GM12878 (cell line): ENCODE measurements around the gene PIGU. TPM values are rescaled to one million over a fixed set of nuclear protein-coding genes. Genes with fewer than 3 reads are reported as not detected.

ENCODE experiments used
- ATAC-seq: fragments of 200-7000 bp; cut with Tn5 transposase; 3 replicates; pipeline ENCODE4 v1.9.1; 2020; ENCODE audit warnings: mild to moderate bottlenecking, moderate library complexity
- BruUV-seq: library from RNA; stranded (reverse); fragments of 400-500 nt; replicated peaks from 2 replicates; lab custom pipeline; 2021; lab: Mats Ljungman, UMichigan
- CTCF ChIA-PET: fragments of 300-600 bp; sonication (Branson Sonifier 250); formaldehyde crosslinking; extraction: SDS; loops from one replicate; lab custom pipeline; 2021; ENCODE audit warnings: inconsistent platforms; lab: Yijun Ruan, JAX
- POLR2A ChIA-PET: fragments of 350-600 bp; formaldehyde crosslinking; extraction: SDS; loops from one replicate; lab custom pipeline; 2021; ENCODE audit warnings: inconsistent platforms; lab: Charles Lee
- RAD21 ChIA-PET: fragments of 300-600 bp; sonication (Branson Sonifier 250); formaldehyde crosslinking; loops from one replicate; lab custom pipeline; 2023; ENCODE audit warnings: antibody characterized with exemption; ENCODE audit not compliant: unreplicated experiment; lab: Charles Lee
- SMC1A ChIA-PET: fragments of 300-600 bp; sonication (Branson Sonifier 250); formaldehyde crosslinking; loops from one replicate; lab custom pipeline; 2023; ENCODE audit not compliant: unreplicated experiment, uncharacterized antibody; lab: Charles Lee
- DNase-seq: peaks from one replicate; pipeline ENCODE4 v3.0.0-alpha.2; 2011; ENCODE audit warnings: low read depth, low spot score
- FAIRE-seq: peaks from 3 replicates; lab custom pipeline; 2011; peaks lifted over from hg19 to GRCh38; lab: Jason Lieb, UNC
- H2AFZ ChIP-seq: 2 replicates; pipeline ENCODE4 v1.6.0; 2011; ENCODE audit warnings: low read depth, low read length, control low read depth; ENCODE audit not compliant: control insufficient read depth
- H3K27ac ChIP-seq: 2 replicates; pipeline ENCODE4 v1.5.1; 2011; ENCODE audit warnings: control low read depth; ENCODE audit not compliant: control insufficient read depth, insufficient read depth
- H3K27me3 ChIP-seq, 2 experiments: replicated peaks in 1 of 2; 2 replicates each; pipeline versions ENCODE4 v1.6.0 to v1.6.1; 2011; ENCODE audit warnings: low read length in 1 of 2; ENCODE audit not compliant: control insufficient read depth in 2 of 2, insufficient read depth in 2 of 2
- H3K36me3 ChIP-seq, 2 experiments: 2 replicates each; pipeline ENCODE4 v1.5.1; 2011; ENCODE audit warnings: low read length in 1 of 2; ENCODE audit not compliant: control insufficient read depth in 2 of 2, insufficient read depth in 2 of 2
- H3K4me1 ChIP-seq: 2 replicates; pipeline ENCODE4 v1.6.1; 2011; ENCODE audit warnings: mild to moderate bottlenecking, low read length, moderate library complexity, mixed read lengths; ENCODE audit not compliant: control insufficient read depth, insufficient read depth
- H3K4me2 ChIP-seq: 2 replicates; pipeline ENCODE4 v1.6.0; 2011; ENCODE audit warnings: control low read depth; ENCODE audit not compliant: control insufficient read depth, insufficient read depth
- H3K4me3 ChIP-seq: fragments of 200-600 bp; sonication (generic); 2 replicates; pipeline ENCODE4 v1.5.1; 2016
- H3K79me2 ChIP-seq: 2 replicates; pipeline ENCODE4 v1.6.0; 2011; ENCODE audit warnings: low read length; ENCODE audit not compliant: control insufficient read depth, insufficient read depth
- H3K9ac ChIP-seq: 2 replicates; pipeline ENCODE4 v1.8.0; 2011; ENCODE audit warnings: low read length, control low read depth, mixed read lengths; ENCODE audit not compliant: control insufficient read depth, insufficient read depth
- H3K9me3 ChIP-seq: replicated peaks from 3 replicates; pipeline ENCODE4 v1.5.1; 2011; ENCODE audit warnings: mild to moderate bottlenecking, low read length; ENCODE audit not compliant: control insufficient read depth, insufficient read depth
- H4K20me1 ChIP-seq: 2 replicates; pipeline ENCODE4 v1.6.0; 2011; ENCODE audit not compliant: control insufficient read depth, insufficient read depth
- ATF7 ChIP-seq: fragments of 450-650 bp; IDR thresholded peaks from 2 replicates; pipeline ENCODE4 v1.6.1; 2016; ENCODE audit warnings: low read depth, mild to moderate bottlenecking
- BHLHE40 ChIP-seq, 2 experiments: fragments of 450-650 bp in 1 of 2; IDR thresholded peaks; 2 replicates each; pipeline ENCODE4 v1.6.1; 2011 to 2017; ENCODE audit warnings: low read depth in 2 of 2, borderline replicate concordance in 1 of 2, improper control_type of control experiment in 1 of 2, low read length in 1 of 2, mild to moderate bottlenecking in 1 of 2
- CBFB ChIP-seq: IDR thresholded peaks from 2 replicates; pipeline ENCODE4 v1.6.1; 2016; ENCODE audit warnings: antibody characterized with exemption, low read depth
- CEBPB ChIP-seq, 2 experiments: fragments of 150-350 bp in 1 of 2; IDR thresholded peaks; 2 replicates each; pipeline ENCODE4 v1.6.1; 2012 to 2014; ENCODE audit warnings: low read depth in 2 of 2, low read length in 2 of 2, borderline replicate concordance in 1 of 2, inconsistent platforms in 1 of 2
- CHD4 ChIP-seq: fragments of 200-600 bp; sonication (generic); IDR thresholded peaks from 2 replicates; pipeline ENCODE4 v1.6.1; 2016; ENCODE audit warnings: mild to moderate bottlenecking
- ETV6 ChIP-seq, 2 experiments: fragments of 450-650 bp in 1 of 2; IDR thresholded peaks in 1 of 2; conservative IDR thresholded peaks in 1 of 2; 2 replicates each; pipeline ENCODE4 v1.6.1; 2014; ENCODE audit warnings: antibody characterized with exemption in 1 of 2, borderline replicate concordance in 1 of 2, low read depth in 1 of 2, mild to moderate bottlenecking in 1 of 2, moderate library complexity in 1 of 2
- IRF4 ChIP-seq: IDR thresholded peaks from 2 replicates; pipeline ENCODE4 v1.6.1; 2011; ENCODE audit warnings: low read depth, low read length
- JUND ChIP-seq: IDR thresholded peaks from 2 replicates; pipeline ENCODE4 v1.6.1; 2012; ENCODE audit warnings: low read depth, mild to moderate bottlenecking, low read length, improper control_type of control experiment, moderate library complexity
- KLF5 ChIP-seq: fragments of 450-650 bp; IDR thresholded peaks from 2 replicates; pipeline ENCODE4 v1.6.1; 2014; ENCODE audit warnings: mild to moderate bottlenecking; ENCODE audit not compliant: partially characterized antibody
- PAX5 ChIP-seq: IDR thresholded peaks from 2 replicates; pipeline ENCODE4 v1.6.1; 2011; ENCODE audit warnings: low read depth, low read length, borderline replicate concordance
- POLR2AphosphoS2 ChIP-seq: IDR thresholded peaks from 2 replicates; pipeline ENCODE4 v1.6.1; 2011; ENCODE audit warnings: low read depth, mild to moderate bottlenecking, low read length, improper control_type of control experiment, moderate library complexity
- RELA ChIP-seq: fragments of 450-650 bp; IDR thresholded peaks from 2 replicates; pipeline ENCODE4 v1.8.0; 2014; ENCODE audit warnings: borderline replicate concordance; ENCODE audit not compliant: partially characterized antibody
- SMAD1 ChIP-seq: fragments of 450-650 bp; IDR thresholded peaks from 2 replicates; pipeline ENCODE4 v1.6.1; 2018; ENCODE audit warnings: mild to moderate bottlenecking, low read depth; ENCODE audit not compliant: partially characterized antibody
- ZNF24 ChIP-seq: fragments of 450-650 bp; IDR thresholded peaks from 2 replicates; pipeline ENCODE4 v1.6.1; 2017; ENCODE audit warnings: antibody characterized with exemption, mild to moderate bottlenecking
- WGBS: methylation state at CpG from one replicate; pipeline ENCODE4 v1.1.6; 2016; ENCODE audit warnings: low lambda C conversion rate; ENCODE audit not compliant: insufficient replicate concordance, insufficient coverage; ENCODE audit errors: missing lambda C conversion rate; 5-methylcytosine and 5-hydroxymethylcytosine counted together
- in situ Hi-C: fragments of 300-500 bp; cut with MboI; formaldehyde crosslinking; loops from 9 replicates; pipeline ENCODE4 v1.14.3; 2018; ENCODE audit warnings: mixed read lengths
- intact Hi-C: fragments of 100-400 bp; cut with micrococcal nuclease; formaldehyde crosslinking; loops from one replicate; pipeline ENCODE4 v1.14.2; 2022; ENCODE audit not compliant: unreplicated experiment
- polyA plus RNA-seq, 11 experiments: library from polyadenylated mRNA; depleted of rRNA in 4 of 11; unstranded in 6 of 11; stranded (reverse) in 5 of 11; fragments of >200 nt; fragmentation: Nextera tagmentation in 4 of 11; fragmentation: Illumina TruSeq in 1 of 11; extraction: Ambion mirVana in 4 of 11; extraction: Trizol in 1 of 11; gene quantifications; 1 replicate in 1 of 11; 2 replicates in 10 of 11; pipeline versions ENCODE4 v1.2.1 to v1.2.3, GENCODE V29; 2011 to 2016; ENCODE audit warnings: inconsistent platforms in 2 of 11, missing spikeins in 2 of 11, low read depth in 1 of 11
- total RNA-seq, 4 experiments: library from RNA; depleted of rRNA in 3 of 4; stranded (reverse); fragments of >200 nt in 3 of 4; fragmentation: Illumina TruSeq in 1 of 4; extraction: Trizol in 1 of 4; gene quantifications; 2 replicates each; pipeline versions ENCODE4 v1.2.1 to v1.2.3, GENCODE V29; 2013 to 2021
- TF ChIP-seq, protein P1 (sequence below): fragments of 450-650 bp; IDR thresholded peaks from 2 replicates; pipeline ENCODE4 v1.6.1; 2017; ENCODE audit warnings: mild to moderate bottlenecking, moderate library complexity

The PIGU gene
- total and polyA plus RNA-seq, 10 of the 15 experiments (the other 5 are each of a cell fraction or from before 2014, with no cell fraction given), result 4.1 to 88.2 (median 25.0) TPM

DNA sequence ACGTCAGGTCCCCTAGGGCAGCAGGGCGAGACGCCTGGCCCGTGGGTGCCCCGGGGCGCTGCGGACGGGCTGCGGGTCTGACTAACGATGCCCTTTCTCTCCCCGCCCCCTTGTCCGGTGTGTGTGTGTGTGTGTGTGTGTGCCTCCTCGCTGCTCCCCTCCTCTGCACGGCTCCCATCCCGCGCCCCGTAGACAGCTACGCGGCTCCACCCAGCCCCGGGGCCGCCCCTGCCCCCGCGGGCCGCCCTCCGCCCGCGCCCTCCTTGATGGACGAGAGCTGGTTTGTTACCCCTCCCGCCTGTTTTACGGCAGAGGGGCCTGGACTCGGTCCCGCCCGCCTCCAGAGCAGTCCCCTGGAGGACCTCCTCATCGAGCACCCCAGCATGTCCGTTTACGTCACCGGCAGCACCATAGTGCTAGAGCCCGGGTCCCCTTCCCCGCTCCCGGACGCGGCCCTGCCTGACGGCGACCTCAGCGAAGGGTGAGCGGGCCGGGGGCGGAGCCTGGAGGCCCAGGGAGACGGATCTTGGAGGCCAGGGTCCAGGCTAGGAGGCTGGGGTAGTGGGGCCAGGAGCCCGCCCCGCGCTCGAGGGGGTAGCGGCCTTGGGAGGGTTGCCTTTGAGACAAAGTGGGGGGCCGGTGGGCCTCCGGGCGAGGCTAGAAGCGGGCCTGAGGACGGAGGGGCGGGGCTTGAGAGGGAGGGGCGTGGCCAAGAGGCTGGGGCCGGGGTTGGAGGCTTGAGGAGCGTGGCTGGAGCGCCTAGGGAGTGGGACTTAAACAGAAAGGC, 32.3 kb upstream of the PIGU start:
- under 1% methylated on average over 46 of the region's 64 CpGs for WGBS
- POLR2A ChIA-PET, result interaction anchor here (0.5 to 2.2 kb wide), 5 partner anchors 11 to 61 kb away, joined by 3 to 14 read pairs (median 5); no protein-coding TSS in a partner anchor
- Histone ChIP-seq H3K79me2 (peaks cover 4% of the 10 kb centered on the region), H3K9ac (peak overlapping the region; percentile 74), H3K4me3 (peak overlapping the region; percentile 91), H4K20me1 (no peaks in the 10 kb centered on the region), H3K4me2 (peak overlapping the region; percentile 65), H3K9me3 (no peaks in the 10 kb centered on the region), H3K36me3 (no peaks in the 10 kb centered on the region; a peak in 2 of 4 replicates), H3K27ac (peak overlapping the region; percentile 86), H3K27me3 (no peaks in the 10 kb centered on the region), H2AFZ (peak overlapping the region; percentile 88), H3K4me1 (peaks cover 26% of the 10 kb centered on the region)
- RAD21 ChIA-PET, result interaction anchor here (0.6 to 7.0 kb wide), 11 partner anchors 10 to 406 kb away, joined by 3 to 112 read pairs (median 9); partner anchors contain the start of genes AHCY, DYNLRB1 and PIGU
- CTCF ChIA-PET, result interaction anchor here (0.7 to 10.2 kb wide), 11 partner anchors 11 to 396 kb away, joined by 3 to 118 read pairs (median 8); partner anchors contain the start of gene DYNLRB1
- SMC1A ChIA-PET, result interaction anchor here (1.0 to 13.1 kb wide), 4 partner anchors 11 to 171 kb away, joined by 3 to 146 read pairs (median 37); no protein-coding TSS in a partner anchor
- intact Hi-C loops, result loop anchor here (5.0 kb wide), 1 partner anchor 397 kb away; no protein-coding TSS in a partner anchor
- peak; percentile 55 for DNase-seq
- ATAC-seq, result peak; percentile 75
- in situ Hi-C loops, result no loop called here
- FAIRE-seq, result no peak
- no TSS peak for BruUV-seq
- TF ChIP-seq CEBPB (IDR thresholded peaks at IDR 0.05; ENCODE audit: borderline replicate concordance in 1 of 2, low read depth in 2 of 2, low read length in 2 of 2) (0 out of 4 replicates have a peak, but pooled peaks of 1 of the 2 experiments have one; percentile 5), KLF5 (no peak), BHLHE40 (IDR thresholded peaks at IDR 0.05; ENCODE audit: borderline replicate concordance in 1 of 2, low read depth in 2 of 2, low read length in 1 of 2) (peak; percentile 47 to 60; a peak in 2 of 4 replicates), IRF4 (no peak), ZNF24 (no peak), PAX5 (no peak; the same call in 1 of the 2 replicates), ETV6 (conservative IDR thresholded peaks at IDR 0.05 in 1 of 2, IDR thresholded peaks at IDR 0.05 in 1 of 2; ENCODE audit: borderline replicate concordance in 1 of 2, low read depth in 1 of 2) (no peak), JUND (0 out of 2 replicates have a peak, but pooled peaks have one; percentile 6), POLR2AphosphoS2 (peak; percentile 54; the same call in 1 of the 2 replicates), CHD4 (no peak), CBFB (no peak), RELA (no peak), ATF7 (peak; percentile 36), SMAD1 (no peak)
- TF ChIP-seq, protein P1, sequence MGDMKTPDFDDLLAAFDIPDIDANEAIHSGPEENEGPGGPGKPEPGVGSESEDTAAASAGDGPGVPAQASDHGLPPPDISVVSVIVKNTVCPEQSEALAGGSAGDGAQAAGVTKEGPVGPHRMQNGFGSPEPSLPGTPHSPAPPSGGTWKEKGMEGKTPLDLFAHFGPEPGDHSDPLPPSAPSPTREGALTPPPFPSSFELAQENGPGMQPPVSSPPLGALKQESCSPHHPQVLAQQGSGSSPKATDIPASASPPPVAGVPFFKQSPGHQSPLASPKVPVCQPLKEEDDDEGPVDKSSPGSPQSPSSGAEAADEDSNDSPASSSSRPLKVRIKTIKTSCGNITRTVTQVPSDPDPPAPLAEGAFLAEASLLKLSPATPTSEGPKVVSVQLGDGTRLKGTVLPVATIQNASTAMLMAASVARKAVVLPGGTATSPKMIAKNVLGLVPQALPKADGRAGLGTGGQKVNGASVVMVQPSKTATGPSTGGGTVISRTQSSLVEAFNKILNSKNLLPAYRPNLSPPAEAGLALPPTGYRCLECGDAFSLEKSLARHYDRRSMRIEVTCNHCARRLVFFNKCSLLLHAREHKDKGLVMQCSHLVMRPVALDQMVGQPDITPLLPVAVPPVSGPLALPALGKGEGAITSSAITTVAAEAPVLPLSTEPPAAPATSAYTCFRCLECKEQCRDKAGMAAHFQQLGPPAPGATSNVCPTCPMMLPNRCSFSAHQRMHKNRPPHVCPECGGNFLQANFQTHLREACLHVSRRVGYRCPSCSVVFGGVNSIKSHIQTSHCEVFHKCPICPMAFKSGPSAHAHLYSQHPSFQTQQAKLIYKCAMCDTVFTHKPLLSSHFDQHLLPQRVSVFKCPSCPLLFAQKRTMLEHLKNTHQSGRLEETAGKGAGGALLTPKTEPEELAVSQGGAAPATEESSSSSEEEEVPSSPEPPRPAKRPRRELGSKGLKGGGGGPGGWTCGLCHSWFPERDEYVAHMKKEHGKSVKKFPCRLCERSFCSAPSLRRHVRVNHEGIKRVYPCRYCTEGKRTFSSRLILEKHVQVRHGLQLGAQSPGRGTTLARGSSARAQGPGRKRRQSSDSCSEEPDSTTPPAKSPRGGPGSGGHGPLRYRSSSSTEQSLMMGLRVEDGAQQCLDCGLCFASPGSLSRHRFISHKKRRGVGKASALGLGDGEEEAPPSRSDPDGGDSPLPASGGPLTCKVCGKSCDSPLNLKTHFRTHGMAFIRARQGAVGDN, result peak; percentile 62
